Suprapubic skin (tissue), 4 donors: Measurements from ENCODE around the gene ZEB2. TPM values are rescaled to one million over a fixed set of nuclear protein-coding genes. Genes with fewer than 3 reads are reported as not detected.

Experiments
- DNase-seq, 2 donors: peaks; one replicate each; pipeline ENCODE4 v3.0.0-alpha.2; 2019; ENCODE audit warnings: low spot score in 2 of 2
- H3K27ac ChIP-seq: fragments of 200-600 bp; sonication (generic); one replicate; pipeline ENCODE4 v1.5.1; 2019
- H3K27me3 ChIP-seq: fragments of 200-600 bp; sonication (generic); one replicate; pipeline ENCODE4 v1.5.1; 2019
- H3K36me3 ChIP-seq: fragments of 200-600 bp; sonication (generic); one replicate; pipeline ENCODE4 v1.5.1; 2019
- H3K4me1 ChIP-seq: fragments of 200-600 bp; sonication (generic); one replicate; pipeline ENCODE4 v1.5.1; 2019
- H3K4me3 ChIP-seq: fragments of 200-600 bp; sonication (generic); one replicate; pipeline ENCODE4 v1.5.1; 2019; ENCODE audit warnings: mild to moderate bottlenecking
- H3K9me3 ChIP-seq: fragments of 200-600 bp; sonication (generic); one replicate; pipeline ENCODE4 v1.5.1; 2019
- EP300 ChIP-seq: sonication (generic); formaldehyde crosslinking; IDR thresholded peaks from one replicate; pipeline ENCODE4 v1.6.1; 2017; ENCODE audit warnings: antibody characterized with exemption
- POLR2A ChIP-seq, 2 donors: fragments of 450-650 bp; IDR thresholded peaks; one replicate each; pipeline ENCODE4 v1.6.1; 2017; ENCODE audit warnings: antibody characterized with exemption in 2 of 2, mild to moderate bottlenecking in 2 of 2, moderate library complexity in 2 of 2
- POLR2AphosphoS5 ChIP-seq, 3 donors: sonication (generic); formaldehyde crosslinking; IDR thresholded peaks; one replicate each; pipeline ENCODE4 v1.6.1; 2017; ENCODE audit warnings: antibody characterized with exemption in 3 of 3
- WGBS: methylation state at CpG from one replicate; pipeline ENCODE4 v1.1.5; 2018; 5-methylcytosine and 5-hydroxymethylcytosine counted together
- total RNA-seq, 4 donors: library from RNA; depleted of rRNA; stranded (reverse); fragments of >200 nt; gene quantifications; one replicate each; pipeline ENCODE4 v1.1.0, GENCODE V29; 2016
- TF ChIP-seq, protein P1 (sequence below), 2 donors: fragments of 200-600 bp in 1 of 2; fragments of 450-650 bp in 1 of 2; sonication (generic) in 1 of 2; IDR thresholded peaks; one replicate each; pipeline ENCODE4 v1.5.1; 2016 to 2019; ENCODE audit warnings: antibody characterized with exemption in 2 of 2, mild to moderate bottlenecking in 1 of 2, moderate library complexity in 1 of 2

The ZEB2 gene
- total RNA-seq, 4 donors from 2014 or later = 16.3 to 43.7 (median 34.5) TPM

DNA sequence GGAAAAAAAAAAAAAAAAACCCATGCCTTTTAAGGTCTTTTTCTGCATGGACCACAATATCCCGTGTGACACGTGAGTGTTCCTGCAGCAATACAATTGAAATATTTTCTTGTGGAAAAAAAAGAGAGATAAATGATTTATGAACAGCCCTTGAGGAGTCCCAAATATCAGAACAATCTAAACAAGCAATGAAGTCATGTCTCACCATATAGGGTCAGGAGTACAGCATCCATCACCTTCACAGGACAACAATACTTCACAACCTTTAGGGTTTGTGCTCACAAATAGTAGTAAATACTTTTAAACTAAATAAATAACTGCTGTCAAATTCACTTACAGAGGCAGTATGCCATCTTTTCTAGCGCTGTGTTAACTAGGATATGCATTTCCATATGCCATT, 87.9 kb downstream of the ZEB2 start:
- Histone ChIP-seq H3K27me3 (no peaks in the 10 kb centered on the region), H3K9me3 (no peaks in the 10 kb centered on the region), H3K4me3 (no peak overlapping the region), H3K36me3 (peaks cover 3% of the 10 kb centered on the region), H3K4me1 (peaks cover 19% of the 10 kb centered on the region), H3K27ac (peak overlapping the region; percentile 58)
- TF ChIP-seq POLR2AphosphoS5 (IDR thresholded peaks at IDR 0.05) (no peak), EP300 (no peak), POLR2A (IDR thresholded peaks at IDR 0.05) (no peak)
- TF ChIP-seq, protein P1, sequence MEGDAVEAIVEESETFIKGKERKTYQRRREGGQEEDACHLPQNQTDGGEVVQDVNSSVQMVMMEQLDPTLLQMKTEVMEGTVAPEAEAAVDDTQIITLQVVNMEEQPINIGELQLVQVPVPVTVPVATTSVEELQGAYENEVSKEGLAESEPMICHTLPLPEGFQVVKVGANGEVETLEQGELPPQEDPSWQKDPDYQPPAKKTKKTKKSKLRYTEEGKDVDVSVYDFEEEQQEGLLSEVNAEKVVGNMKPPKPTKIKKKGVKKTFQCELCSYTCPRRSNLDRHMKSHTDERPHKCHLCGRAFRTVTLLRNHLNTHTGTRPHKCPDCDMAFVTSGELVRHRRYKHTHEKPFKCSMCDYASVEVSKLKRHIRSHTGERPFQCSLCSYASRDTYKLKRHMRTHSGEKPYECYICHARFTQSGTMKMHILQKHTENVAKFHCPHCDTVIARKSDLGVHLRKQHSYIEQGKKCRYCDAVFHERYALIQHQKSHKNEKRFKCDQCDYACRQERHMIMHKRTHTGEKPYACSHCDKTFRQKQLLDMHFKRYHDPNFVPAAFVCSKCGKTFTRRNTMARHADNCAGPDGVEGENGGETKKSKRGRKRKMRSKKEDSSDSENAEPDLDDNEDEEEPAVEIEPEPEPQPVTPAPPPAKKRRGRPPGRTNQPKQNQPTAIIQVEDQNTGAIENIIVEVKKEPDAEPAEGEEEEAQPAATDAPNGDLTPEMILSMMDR (IDR thresholded peaks at IDR 0.05) = no peak
- 69% methylated on average over 3 of the region's 3 CpGs for WGBS
- no peak for DNase-seq

DNA sequence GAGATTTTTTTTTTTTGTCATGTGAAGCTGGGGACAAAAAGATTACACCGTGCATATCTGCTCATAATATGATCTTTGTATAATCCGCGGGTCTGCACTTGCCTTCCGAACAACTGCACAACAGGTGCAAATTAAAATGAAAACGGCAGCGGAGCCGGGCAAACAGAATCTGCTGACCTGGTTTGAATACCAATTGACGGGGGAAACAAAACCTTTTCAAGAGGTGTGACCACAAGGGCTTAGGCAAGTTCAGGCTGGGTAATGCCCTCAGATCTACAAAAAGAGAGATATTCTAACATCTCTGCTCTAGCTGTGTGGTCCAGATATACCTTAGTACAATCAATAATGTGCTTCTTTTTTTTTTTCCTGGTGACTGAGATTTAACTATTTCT, 88.5 kb downstream of the ZEB2 start:
- H3K27me3 ChIP-seq = no peaks in the 10 kb centered on the region
- peak overlapping the region; percentile 58 for H3K27ac ChIP-seq
- peaks cover 3% of the 10 kb centered on the region for H3K36me3 ChIP-seq
- WGBS = 46% methylated on average over 8 of the region's 8 CpGs
- H3K4me1 ChIP-seq = peaks cover 25% of the 10 kb centered on the region
- H3K9me3 ChIP-seq = no peaks in the 10 kb centered on the region
- TF ChIP-seq, protein P1 (IDR thresholded peaks at IDR 0.05) = no peak
- TF ChIP-seq POLR2A (IDR thresholded peaks at IDR 0.05) = no peak
- no peak for TF ChIP-seq EP300
- no peak for TF ChIP-seq POLR2AphosphoS5 (IDR thresholded peaks at IDR 0.05)
- no peak for DNase-seq
- no peak overlapping the region for H3K4me3 ChIP-seq

DNA sequence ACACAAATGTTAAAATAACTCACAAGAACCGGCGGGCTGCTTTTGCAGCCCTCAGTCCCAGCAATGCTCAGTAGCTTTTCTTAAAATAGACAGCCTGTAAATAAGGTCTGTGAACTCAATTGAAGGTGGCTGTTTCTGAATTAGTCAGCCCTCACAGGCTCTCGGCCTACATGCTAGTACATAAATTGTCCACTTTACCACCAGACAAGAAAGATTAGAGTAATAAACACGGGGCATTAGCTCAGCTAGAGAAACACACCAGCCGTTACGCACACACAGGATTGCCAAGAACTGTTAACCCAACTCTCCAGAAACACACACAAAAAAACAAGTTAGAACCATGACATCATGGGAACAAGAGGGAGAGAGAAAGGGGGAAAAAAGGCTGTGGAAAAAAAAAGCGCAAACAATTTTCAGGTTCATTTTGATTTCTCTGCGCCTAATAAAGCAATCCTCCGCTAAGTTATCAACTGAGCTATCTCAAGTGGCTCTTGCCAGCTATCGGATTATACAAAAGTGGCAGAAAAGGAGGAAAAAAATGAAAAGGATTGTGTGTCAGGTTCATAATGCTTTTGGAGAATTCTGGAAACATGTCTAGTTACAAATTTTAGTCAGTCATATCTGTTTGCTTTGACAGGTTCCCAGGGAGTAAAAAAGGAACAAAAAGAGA, 89.1 kb downstream of the ZEB2 start:
- no peak for DNase-seq
- peaks cover 3% of the 10 kb centered on the region for H3K36me3 ChIP-seq
- 62% methylated on average over 10 of the region's 10 CpGs for WGBS
- no peak overlapping the region for H3K4me3 ChIP-seq
- TF ChIP-seq POLR2A (IDR thresholded peaks at IDR 0.05) = no peak
- TF ChIP-seq, protein P1 (IDR thresholded peaks at IDR 0.05) = no peak
- no peak for TF ChIP-seq EP300
- no peak for TF ChIP-seq POLR2AphosphoS5 (IDR thresholded peaks at IDR 0.05)
- peak overlapping the region; percentile 58 for H3K27ac ChIP-seq
- H3K9me3 ChIP-seq = no peaks in the 10 kb centered on the region
- no peaks in the 10 kb centered on the region for H3K27me3 ChIP-seq
- H3K4me1 ChIP-seq = peaks cover 25% of the 10 kb centered on the region

DNA sequence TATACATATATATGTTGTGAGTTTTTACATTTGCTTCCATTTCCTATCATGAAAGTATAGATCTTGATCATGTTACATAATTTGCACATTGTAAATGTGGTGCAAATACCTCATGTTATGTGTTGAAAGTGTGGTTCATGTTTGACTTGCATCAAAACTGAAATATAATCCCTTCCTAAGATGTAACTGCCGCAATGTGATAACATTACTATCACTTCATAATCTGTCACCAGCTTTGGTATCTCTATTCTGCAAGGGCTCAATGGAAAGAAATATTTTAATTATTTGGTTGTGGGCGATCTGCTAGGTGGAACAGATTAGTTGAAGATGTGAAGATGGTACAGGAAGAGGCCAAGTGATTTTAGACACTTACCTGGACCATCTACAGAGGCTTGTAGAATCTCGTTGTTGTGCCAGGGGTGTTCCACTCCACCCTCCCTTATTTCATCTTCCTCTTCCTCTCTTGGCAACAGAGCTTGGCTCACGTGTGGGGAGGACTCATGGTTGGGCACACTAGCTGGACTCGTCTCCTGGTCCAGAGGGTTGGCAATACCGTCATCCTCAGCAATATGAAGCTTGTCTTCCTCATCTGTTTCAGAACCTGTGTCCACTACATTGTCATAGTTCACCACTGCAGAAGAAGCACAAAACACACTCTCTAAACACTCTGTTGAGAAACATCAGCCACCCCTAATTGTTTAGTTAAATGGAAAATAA, 90.4 kb downstream of the ZEB2 start:
- Histone ChIP-seq H3K9me3 (no peaks in the 10 kb centered on the region), H3K27me3 (no peaks in the 10 kb centered on the region), H3K4me1 (peaks cover 36% of the 10 kb centered on the region), H3K27ac (no peak overlapping the region), H3K4me3 (no peak overlapping the region), H3K36me3 (peaks cover 4% of the 10 kb centered on the region)
- WGBS = 77% methylated on average over 6 of the region's 6 CpGs
- TF ChIP-seq, protein P1 (IDR thresholded peaks at IDR 0.05) = no peak
- TF ChIP-seq POLR2AphosphoS5 (IDR thresholded peaks at IDR 0.05) = no peak
- no peak for TF ChIP-seq EP300
- no peak for TF ChIP-seq POLR2A (IDR thresholded peaks at IDR 0.05)
- no peak for DNase-seq

DNA sequence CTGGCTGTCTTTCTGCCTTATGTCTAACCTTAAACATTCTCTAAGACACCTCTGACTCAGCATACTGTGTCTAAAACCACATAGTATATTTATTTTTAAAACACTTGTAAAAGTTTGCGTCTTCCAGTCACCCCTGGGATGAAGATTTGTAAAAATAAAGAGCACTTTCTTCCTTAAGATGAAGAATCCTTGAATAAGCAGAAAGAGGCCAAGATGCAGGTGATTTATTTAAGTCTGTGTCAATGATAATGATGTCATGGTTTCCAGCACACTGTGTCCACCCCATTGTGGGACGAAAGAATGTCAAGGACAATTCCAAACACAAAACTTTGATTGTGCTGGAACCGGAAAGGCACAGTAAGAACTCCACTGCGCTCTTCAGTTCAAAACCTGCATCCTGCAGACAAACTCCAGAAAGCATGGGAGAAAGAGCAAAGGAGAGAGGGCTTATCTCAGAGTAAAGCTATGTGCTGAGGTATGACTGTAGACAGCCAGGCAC, 92.9 kb downstream of the ZEB2 start:
- WGBS = 42% methylated on average over 4 of the region's 4 CpGs
- TF ChIP-seq POLR2AphosphoS5 (IDR thresholded peaks at IDR 0.05) (no peak), POLR2A (IDR thresholded peaks at IDR 0.05) (no peak)
- H3K4me1 ChIP-seq = peaks cover 24% of the 10 kb centered on the region
- peak overlapping the region; percentile 2 for H3K27ac ChIP-seq
- no peaks in the 10 kb centered on the region for H3K9me3 ChIP-seq
- H3K4me3 ChIP-seq = no peak overlapping the region
- no peaks in the 10 kb centered on the region for H3K27me3 ChIP-seq
- H3K36me3 ChIP-seq = peaks cover 4% of the 10 kb centered on the region
- no peak for DNase-seq
